Esophagus mucosa (tissue), 1 donor: ENCODE results near the gene RNF7. TPM values are rescaled to one million over a fixed set of nuclear protein-coding genes. Genes with fewer than 3 reads are reported as not detected.
A peak's percentile ranks its signal among the peaks of the same experiment; 100 is the strongest.
"Not testable (repeated sequence)": the region's sequence is repeated elsewhere in the genome, so short reads cannot be mapped to it uniquely, and the experiment has no call there.

Experiments used
- ATAC-seq: fragments of 200-7000 bp; cut with Tn5 transposase; one replicate; pipeline ENCODE4 v1.9.1; 2020
- total RNA-seq: library from RNA; stranded (reverse); gene quantifications from one replicate; pipeline ENCODE4 v1.2.4, GENCODE V29; 2023
- donor health status: DM: yes; HTN: yes; CAD: no.

The RNF7 gene
- total RNA-seq: 88.6 TPM

GRCh38 chr3:141738022-141738890 lies at the start of gene RNF7:
RNF7 (plus strand) TSS chr3:141738298; CDS start chr3:141738342, 44 bp downstream.
- ATAC-seq: peak; percentile 99

- no peak for ATAC-seq
These were observed 47.5 kb upstream of the RNF7 start for GRCh38 chr3:141690431-141691072.

GRCh38 chr3:141691471-141691870 lies 46.6 kb upstream of the RNF7 start:
- not testable (repeated sequence) for ATAC-seq

- not testable (repeated sequence) for ATAC-seq
These were observed 45.1 kb upstream of the RNF7 start for GRCh38 chr3:141692973-141693372.

- no peak for ATAC-seq
These were observed 38.8 kb upstream of the RNF7 start for GRCh38 chr3:141699324-141699723.

GRCh38 chr3:141699897-141700296 lies 38.2 kb upstream of the RNF7 start:
- ATAC-seq: no peak

GRCh38 chr3:141703367-141703766 lies 34.7 kb upstream of the RNF7 start:
- ATAC-seq: not testable (repeated sequence)

- ATAC-seq: no peak
These were observed 30.3 kb upstream of the RNF7 start for GRCh38 chr3:141707741-141708203.

GRCh38 chr3:141708367-141708766 lies 29.7 kb upstream of the RNF7 start:
- ATAC-seq: no peak

- ATAC-seq: no peak
These were observed 28.9 kb upstream of the RNF7 start for GRCh38 chr3:141709126-141709770.

- no peak for ATAC-seq
These were observed 28.0 kb upstream of the RNF7 start for GRCh38 chr3:141710121-141710520.

GRCh38 chr3:141710888-141711616 lies 27.0 kb upstream of the RNF7 start:
- ATAC-seq: no peak

- no peak for ATAC-seq
These were observed 23.4 kb upstream of the RNF7 start for GRCh38 chr3:141714671-141715070.

GRCh38 chr3:141722081-141722480 lies 16.0 kb upstream of the RNF7 start:
- no peak for ATAC-seq

GRCh38 chr3:141722648-141723047 lies 15.4 kb upstream of the RNF7 start:
- ATAC-seq: no peak

GRCh38 chr3:141723255-141723654 lies 14.8 kb upstream of the RNF7 start:
- no peak for ATAC-seq

- no peak for ATAC-seq
These were observed 13.9 kb upstream of the RNF7 start for GRCh38 chr3:141724186-141724585.

GRCh38 chr3:141725036-141725435 lies 13.1 kb upstream of the RNF7 start:
- no peak for ATAC-seq

GRCh38 chr3:141726483-141726882 lies 11.6 kb upstream of the RNF7 start:
- no peak for ATAC-seq

- no peak for ATAC-seq
These were observed 9.7 kb upstream of the RNF7 start for GRCh38 chr3:141728355-141728892.

- ATAC-seq: no peak
These were observed 8.9 kb upstream of the RNF7 start for GRCh38 chr3:141729240-141729639.

GRCh38 chr3:141735176-141735575 lies 2.9 kb upstream of the RNF7 start:
- ATAC-seq: no peak
